Stimulated activated memory B cell treated with anti-CD40 and anti-IgM and Interleukin-4, amounts not matched to agents 10 μg/mL and 1 μg/mL and 100 μg/mL, for 72 hours (primary cell): ENCODE data around the gene PTPN3.
"Not testable (repeated sequence)": the region's sequence is repeated elsewhere in the genome, so short reads cannot be mapped to it uniquely, and the experiment has no call there.

ENCODE experiments used
- ATAC-seq: fragments of 150-1000 bp; cut with Tn5 transposase; 2 replicates; pipeline ENCODE4 v1.10.0; 2021
- H3K27ac Mint-ChIP-seq: one replicate; pipeline ENCODE4 v1.8.0; 2022; ENCODE audit warnings: mild to moderate bottlenecking, mixed read lengths
- H3K27me3 Mint-ChIP-seq: one replicate; pipeline ENCODE4 v1.8.0; 2022; ENCODE audit warnings: mixed read lengths
- H3K36me3 Mint-ChIP-seq: one replicate; pipeline ENCODE4 v1.8.0; 2022; ENCODE audit warnings: mixed read lengths
- H3K4me1 Mint-ChIP-seq: one replicate; pipeline ENCODE4 v1.8.0; 2022; ENCODE audit warnings: mixed read lengths
- H3K4me3 Mint-ChIP-seq: one replicate; pipeline ENCODE4 v1.8.0; 2022; ENCODE audit warnings: mild to moderate bottlenecking, moderate library complexity, mixed read lengths
- H3K9me3 Mint-ChIP-seq: one replicate; pipeline ENCODE4 v1.8.0; 2022; ENCODE audit warnings: mixed read lengths

Gene PTPN3

GRCh38 chr9:109513871-109514270, 15.8 kb upstream of the PTPN3 start:
- ATAC-seq, result no peak
- Mint-ChIP-seq H3K27ac (no peak overlapping the region), H3K9me3 (no peaks in the 10 kb centered on the region), H3K4me3 (no peak overlapping the region), H3K27me3 (peaks cover 13% of the 10 kb centered on the region), H3K36me3 (no peaks in the 10 kb centered on the region), H3K4me1 (no peaks in the 10 kb centered on the region)

DNA sequence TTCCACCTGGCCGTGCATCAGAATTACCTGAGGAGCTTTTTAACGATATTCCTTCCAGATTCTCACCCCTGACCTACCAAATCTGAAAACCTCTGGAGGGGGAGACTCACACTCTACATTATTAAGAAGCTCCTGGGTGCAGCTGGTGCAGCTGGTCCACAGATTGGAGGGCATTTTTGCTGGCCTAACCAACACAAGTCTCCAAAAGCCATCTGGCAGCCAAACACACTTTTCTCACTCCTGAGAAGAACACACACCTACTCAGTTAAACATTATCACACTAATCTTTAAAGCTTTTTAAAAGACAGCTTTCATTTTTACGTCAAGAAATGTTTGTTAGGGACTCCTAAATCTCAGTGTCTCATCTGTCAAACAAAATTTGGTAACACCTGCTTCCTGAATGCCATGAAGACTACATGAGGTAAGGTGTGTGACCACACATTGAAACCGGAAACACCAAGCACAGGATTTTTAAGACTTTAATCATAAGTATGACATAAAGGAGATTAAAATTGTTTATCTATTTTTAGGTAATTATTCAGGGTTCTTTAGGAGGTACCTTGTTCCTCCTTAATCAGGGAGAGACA, 14.2 kb upstream of the PTPN3 start:
- ATAC-seq, result no peak
- Mint-ChIP-seq H3K27ac (no peak overlapping the region), H3K36me3 (no peaks in the 10 kb centered on the region), H3K27me3 (peaks cover 27% of the 10 kb centered on the region), H3K9me3 (no peaks in the 10 kb centered on the region), H3K4me1 (no peaks in the 10 kb centered on the region), H3K4me3 (no peak overlapping the region)

DNA sequence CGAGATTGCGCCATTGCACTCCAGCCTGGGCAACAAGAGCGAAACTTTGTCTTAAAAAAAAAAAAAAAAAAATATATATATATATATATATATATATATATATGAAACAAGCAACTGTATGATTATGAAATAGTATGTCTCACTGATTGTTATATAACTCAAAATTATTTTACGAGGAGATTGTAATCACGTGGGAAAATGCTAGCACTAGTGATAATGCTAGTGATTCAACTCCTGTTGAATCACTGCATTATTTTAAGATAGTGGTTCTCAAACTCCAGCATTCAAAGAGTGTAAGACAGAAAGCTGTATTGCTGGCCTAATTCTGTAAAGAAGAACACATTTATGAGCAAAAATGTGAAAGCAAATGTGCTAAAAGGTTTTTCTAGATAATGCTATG, 12.4 kb upstream of the PTPN3 start:
- H3K9me3 Mint-ChIP-seq, result no peaks in the 10 kb centered on the region
- no peak overlapping the region for H3K4me3 Mint-ChIP-seq
- peaks cover 8% of the 10 kb centered on the region for H3K4me1 Mint-ChIP-seq
- no peak overlapping the region for H3K27ac Mint-ChIP-seq
- peaks cover 31% of the 10 kb centered on the region for H3K27me3 Mint-ChIP-seq
- H3K36me3 Mint-ChIP-seq, result no peaks in the 10 kb centered on the region
- no peak for ATAC-seq

- not testable (repeated sequence) for H3K4me3 Mint-ChIP-seq, H3K36me3 Mint-ChIP-seq, H3K9me3 Mint-ChIP-seq, H3K27ac Mint-ChIP-seq, ATAC-seq, H3K4me1 Mint-ChIP-seq
- H3K27me3 Mint-ChIP-seq, result peaks cover 31% of the 10 kb centered on the region
Observed at GRCh38 chr9:109510042-109510441, 11.9 kb upstream of the PTPN3 start.

GRCh38 chr9:109509611-109510010, 11.5 kb upstream of the PTPN3 start:
- H3K9me3 Mint-ChIP-seq, result no peaks in the 10 kb centered on the region

DNA sequence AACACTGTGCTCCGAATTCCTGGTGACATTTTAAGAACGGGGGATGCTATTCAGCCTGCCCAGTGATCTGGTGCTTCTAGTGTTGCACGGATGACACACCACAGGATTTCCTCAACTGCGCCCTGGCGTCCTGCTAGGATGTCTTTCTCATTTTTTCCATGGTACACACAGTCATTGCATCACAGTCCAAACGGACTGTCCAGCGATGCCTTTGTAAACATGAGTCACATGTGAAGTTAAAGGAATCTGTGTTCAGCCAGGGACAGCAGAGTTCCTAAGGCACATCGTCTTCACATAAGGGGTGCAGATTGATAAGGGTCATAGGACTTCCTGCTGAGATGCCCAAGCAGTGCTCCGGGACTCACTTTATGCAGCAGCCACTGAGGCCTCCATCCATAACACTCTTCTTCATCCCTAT, 9.3 kb upstream of the PTPN3 start:
- Mint-ChIP-seq H3K4me1 (peaks cover 8% of the 10 kb centered on the region), H3K36me3 (no peaks in the 10 kb centered on the region), H3K4me3 (no peak overlapping the region), H3K27ac (no peak overlapping the region), H3K9me3 (no peaks in the 10 kb centered on the region), H3K27me3 (peaks cover 42% of the 10 kb centered on the region)
- no peak for ATAC-seq

More at GRCh38 chr9:109509611-109510010, 11.5 kb upstream of the PTPN3 start:
- Mint-ChIP-seq H3K4me3 (no peak overlapping the region), H3K27ac (no peak overlapping the region), H3K27me3 (peaks cover 31% of the 10 kb centered on the region), H3K4me1 (peaks cover 8% of the 10 kb centered on the region), H3K36me3 (no peaks in the 10 kb centered on the region)
- no peak for ATAC-seq

GRCh38 chr9:109506097-109506712, 8.1 kb upstream of the PTPN3 start:
- peak; percentile 66 for ATAC-seq
- Mint-ChIP-seq H3K4me1 (peaks cover 8% of the 10 kb centered on the region), H3K36me3 (no peaks in the 10 kb centered on the region), H3K27me3 (peaks cover 54% of the 10 kb centered on the region), H3K27ac (no peak overlapping the region), H3K9me3 (no peaks in the 10 kb centered on the region), H3K4me3 (no peak overlapping the region)

DNA sequence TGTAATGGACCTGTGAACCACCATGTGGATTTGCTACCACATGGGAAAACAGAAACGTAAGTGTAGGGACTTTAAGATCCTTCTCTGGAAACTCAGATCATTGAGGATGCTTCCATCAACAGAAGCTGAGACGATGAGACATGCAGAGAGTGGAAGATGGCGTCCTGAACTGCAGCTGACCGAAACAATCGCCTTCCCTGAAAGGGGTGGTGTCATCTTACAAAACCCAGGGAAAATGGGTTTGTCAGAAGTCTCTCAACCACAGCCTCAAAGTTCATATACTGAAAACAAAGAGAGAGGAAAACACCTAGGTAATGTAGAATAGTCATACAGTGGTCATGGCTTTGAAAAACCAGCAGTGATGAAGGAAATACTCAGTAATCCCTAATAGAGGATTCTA, 6.6 kb upstream of the PTPN3 start:
- Mint-ChIP-seq H3K9me3 (no peaks in the 10 kb centered on the region), H3K4me1 (peaks cover 8% of the 10 kb centered on the region), H3K36me3 (no peaks in the 10 kb centered on the region), H3K4me3 (no peak overlapping the region), H3K27ac (no peak overlapping the region), H3K27me3 (peaks cover 65% of the 10 kb centered on the region)
- no peak for ATAC-seq

DNA sequence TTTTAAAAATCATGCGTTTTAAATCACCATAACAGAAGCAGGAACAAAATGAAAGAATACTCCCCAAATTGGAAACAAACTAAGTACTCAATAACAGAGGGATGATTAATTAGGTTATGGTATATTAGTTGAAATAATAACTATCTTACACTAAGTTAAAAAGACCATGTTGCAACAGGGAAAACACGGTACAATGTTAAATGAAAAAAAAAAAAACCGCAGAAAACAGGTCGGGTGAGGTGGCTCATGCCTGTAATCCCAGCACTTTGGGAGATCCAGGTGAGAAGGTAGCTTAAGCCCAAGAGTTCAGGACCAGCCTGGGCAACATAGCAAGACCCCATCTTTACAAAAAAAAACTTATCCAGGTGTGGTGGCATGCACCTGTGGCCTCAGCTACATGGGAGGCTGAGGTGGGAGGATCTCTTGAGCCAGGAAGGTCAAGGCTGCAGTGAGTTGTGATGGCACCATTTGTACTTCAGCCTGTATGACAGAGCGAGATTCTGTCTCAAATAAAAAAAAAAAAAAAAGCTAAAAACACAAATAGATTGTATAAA, 2.4 kb upstream of the PTPN3 start:
- Mint-ChIP-seq H3K4me3 (no peak overlapping the region), H3K4me1 (peaks cover 8% of the 10 kb centered on the region), H3K27me3 (peaks cover 66% of the 10 kb centered on the region), H3K9me3 (no peaks in the 10 kb centered on the region), H3K27ac (no peak overlapping the region), H3K36me3 (no peaks in the 10 kb centered on the region)
- ATAC-seq, result no peak

- H3K4me3 Mint-ChIP-seq, result no peak overlapping the region
- H3K27me3 Mint-ChIP-seq, result peaks cover 70% of the 10 kb centered on the region
- H3K36me3 Mint-ChIP-seq, result no peaks in the 10 kb centered on the region
- H3K9me3 Mint-ChIP-seq, result no peaks in the 10 kb centered on the region
- H3K4me1 Mint-ChIP-seq, result peaks cover 8% of the 10 kb centered on the region
- H3K27ac Mint-ChIP-seq, result no peak overlapping the region
- no peak for ATAC-seq
Observed at GRCh38 chr9:109499631-109500410, 1.7 kb upstream of the PTPN3 start.

DNA sequence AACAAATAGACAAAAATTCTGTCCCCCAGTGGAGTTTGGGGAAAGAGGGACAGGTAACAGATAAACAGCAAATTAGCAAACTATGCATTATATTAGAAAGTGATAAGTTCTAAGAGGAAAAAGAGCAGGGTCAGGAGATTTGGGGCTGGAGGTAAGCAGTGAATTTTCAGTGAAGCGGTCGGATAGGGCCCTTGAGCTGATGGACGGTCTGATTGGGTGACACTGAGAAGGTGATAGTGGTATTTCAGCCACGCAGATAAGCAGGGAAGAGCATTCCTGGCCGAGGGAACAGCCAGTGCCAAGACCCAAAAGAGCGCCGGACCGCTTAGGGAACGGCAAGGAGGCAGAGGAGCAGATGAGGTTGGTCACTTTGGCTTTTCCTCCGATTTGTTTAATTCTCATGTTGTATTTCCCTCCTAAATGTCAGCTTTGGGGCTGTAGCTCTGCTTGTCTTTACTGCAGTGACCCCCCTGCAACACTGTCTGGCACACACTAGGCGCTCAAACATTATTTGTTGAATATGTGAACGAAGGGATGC, 1.1 kb upstream of the PTPN3 start:
- peaks cover 77% of the 10 kb centered on the region for H3K27me3 Mint-ChIP-seq

DNA sequence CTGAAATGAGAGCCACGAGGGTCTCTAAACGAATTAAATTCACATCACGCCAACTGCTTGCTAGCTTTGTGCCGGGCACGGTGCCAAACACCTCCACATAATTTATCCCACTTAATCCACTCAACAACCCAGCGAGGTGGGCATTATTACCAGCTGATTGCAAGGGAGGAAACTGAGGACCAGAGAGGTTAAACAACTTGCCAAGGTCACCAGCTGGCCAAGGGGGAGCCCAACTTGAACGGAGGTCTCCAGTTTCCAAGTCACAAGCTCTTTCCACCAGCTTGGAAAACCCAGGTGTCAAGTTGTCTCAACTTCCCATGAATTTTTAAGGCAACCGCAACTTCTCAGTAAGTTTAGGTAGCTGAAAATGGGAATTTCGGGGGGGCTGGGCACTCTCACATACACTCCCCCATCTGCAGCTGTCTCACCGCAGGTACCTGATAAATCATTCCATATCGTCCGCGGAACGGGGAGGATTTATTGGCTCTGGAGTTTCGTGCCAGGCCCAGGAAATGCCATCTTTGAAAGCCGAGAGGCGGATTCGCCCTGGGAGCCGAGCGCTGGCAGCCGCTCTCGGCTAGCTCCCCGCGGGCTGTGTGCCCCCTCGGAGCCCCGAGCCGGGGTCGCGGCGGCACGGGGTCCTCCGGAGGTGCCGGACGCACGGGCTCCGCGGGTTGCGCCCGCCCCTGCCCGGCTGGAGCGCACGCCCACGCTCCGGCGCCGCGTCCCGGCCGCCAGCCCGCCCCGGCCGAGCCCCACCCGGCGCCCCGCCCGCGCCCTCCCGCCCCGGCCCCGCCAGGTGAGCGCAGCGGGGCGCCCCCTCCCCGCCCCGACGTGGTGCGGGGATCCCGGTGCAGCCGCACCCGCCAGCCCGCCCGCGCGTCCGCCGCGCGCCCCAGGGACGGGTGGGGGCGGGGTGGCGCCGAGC, 617 bp downstream of the PTPN3 start:
- Mint-ChIP-seq H3K27me3 (peaks cover 76% of the 10 kb centered on the region), H3K27ac (no peak overlapping the region), H3K9me3 (no peaks in the 10 kb centered on the region), H3K4me1 (peaks cover 8% of the 10 kb centered on the region), H3K4me3 (no peak overlapping the region), H3K36me3 (no peaks in the 10 kb centered on the region)
- no peak for ATAC-seq

More for the DNA sequence above, 1.1 kb upstream of the PTPN3 start:
- Mint-ChIP-seq H3K9me3 (no peaks in the 10 kb centered on the region), H3K4me1 (peaks cover 8% of the 10 kb centered on the region), H3K4me3 (no peak overlapping the region), H3K36me3 (no peaks in the 10 kb centered on the region), H3K27ac (no peak overlapping the region)
- ATAC-seq, result no peak

GRCh38 chr9:109496841-109497225, 1.3 kb downstream of the PTPN3 start:
- Mint-ChIP-seq H3K4me1 (peaks cover 8% of the 10 kb centered on the region), H3K27ac (no peak overlapping the region), H3K27me3 (peaks cover 70% of the 10 kb centered on the region), H3K36me3 (no peaks in the 10 kb centered on the region), H3K4me3 (no peak overlapping the region), H3K9me3 (no peaks in the 10 kb centered on the region)
- ATAC-seq, result no peak

DNA sequence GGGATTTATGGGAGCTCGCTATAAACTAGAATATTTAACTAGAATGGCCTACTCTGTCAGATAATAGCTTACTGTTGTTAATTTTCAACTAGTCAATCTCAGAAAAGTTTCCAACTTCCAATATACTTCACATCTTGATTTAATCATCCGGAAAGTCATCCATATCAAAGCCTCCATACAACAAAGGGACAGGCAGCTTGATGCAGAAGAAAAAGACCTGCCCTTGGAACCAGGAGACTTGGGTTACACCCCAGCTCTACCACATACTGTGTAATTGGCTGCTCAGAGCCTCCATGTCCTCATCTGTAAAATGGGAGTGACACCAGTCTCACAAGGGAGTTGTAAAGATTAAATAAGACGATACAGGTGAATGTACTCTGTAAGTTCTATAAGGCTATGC, 1.9 kb downstream of the PTPN3 start:
- no peak overlapping the region for H3K4me3 Mint-ChIP-seq
- ATAC-seq, result no peak
- H3K9me3 Mint-ChIP-seq, result no peaks in the 10 kb centered on the region
- no peak overlapping the region for H3K27ac Mint-ChIP-seq
- H3K36me3 Mint-ChIP-seq, result no peaks in the 10 kb centered on the region
- peaks cover 8% of the 10 kb centered on the region for H3K4me1 Mint-ChIP-seq
- H3K27me3 Mint-ChIP-seq, result peaks cover 64% of the 10 kb centered on the region

DNA sequence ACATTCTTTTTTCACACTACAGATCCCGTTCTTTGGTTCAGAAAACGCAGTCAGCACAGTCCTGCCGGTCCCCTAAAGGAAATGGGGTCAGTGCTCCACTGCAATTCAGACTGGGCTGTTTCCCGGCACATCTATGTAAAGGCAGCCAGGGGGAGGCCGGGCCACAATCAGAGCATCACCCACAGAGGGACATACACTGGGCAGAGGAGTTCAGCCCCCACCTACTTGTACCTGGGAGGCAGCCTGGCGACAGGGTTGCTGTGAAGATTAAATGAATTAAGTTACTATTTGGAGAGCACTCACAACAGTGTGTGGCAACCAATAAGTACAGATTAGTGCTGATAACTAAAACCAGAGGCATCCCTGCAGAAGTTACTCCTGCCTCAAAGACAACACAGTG, 4.5 kb downstream of the PTPN3 start:
- no peak overlapping the region for H3K27ac Mint-ChIP-seq
- no peaks in the 10 kb centered on the region for H3K9me3 Mint-ChIP-seq
- H3K36me3 Mint-ChIP-seq, result no peaks in the 10 kb centered on the region
- ATAC-seq, result no peak
- no peak overlapping the region for H3K4me3 Mint-ChIP-seq
- H3K27me3 Mint-ChIP-seq, result peaks cover 43% of the 10 kb centered on the region
- H3K4me1 Mint-ChIP-seq, result peaks cover 2% of the 10 kb centered on the region
